Mesenchymal stem cell (in vitro differentiated cells and primary cell): ENCODE data around the gene PIP4K2A.

Experiments used
- DNase-seq: peaks from one replicate; pipeline ENCODE4 v3.0.0-alpha.2; 2013
- H2AFZ ChIP-seq: one replicate; pipeline ENCODE4 v1.6.1; 2013; ENCODE audit warnings: low read depth, mild to moderate bottlenecking, control low read depth, inconsistent platforms, low read length, moderate library complexity
- H2AK5ac ChIP-seq: 2 replicates; pipeline ENCODE4 v1.6.1; 2013; ENCODE audit warnings: low read length, moderate library complexity, mild to moderate bottlenecking, inconsistent platforms; ENCODE audit not compliant: severe bottlenecking
- H2BK120ac ChIP-seq: one replicate; pipeline ENCODE4 v1.6.1; 2013; ENCODE audit warnings: low read depth, mild to moderate bottlenecking, inconsistent platforms, low read length, moderate library complexity
- H2BK12ac ChIP-seq, 2 experiments: one replicate each; pipeline ENCODE4 v1.6.1; 2013; ENCODE audit warnings: inconsistent platforms in 2 of 2, low read length in 2 of 2, mild to moderate bottlenecking in 2 of 2, moderate library complexity in 2 of 2, control low read depth in 1 of 2
- H2BK15ac ChIP-seq: one replicate; pipeline ENCODE4 v1.6.1; 2013; ENCODE audit warnings: mild to moderate bottlenecking, low read depth, inconsistent platforms; ENCODE audit not compliant: poor library complexity, severe bottlenecking
- H2BK5ac ChIP-seq: 2 replicates; pipeline ENCODE4 v1.6.1; 2013; ENCODE audit warnings: low read depth, mild to moderate bottlenecking, low read length, control low read depth, inconsistent platforms; ENCODE audit not compliant: poor library complexity, severe bottlenecking
- H3K14ac ChIP-seq, 2 experiments: one replicate each; pipeline ENCODE4 v1.6.1; 2013; ENCODE audit warnings: inconsistent platforms in 2 of 2, low read length in 2 of 2, control low read depth in 1 of 2, mild to moderate bottlenecking in 1 of 2, moderate library complexity in 1 of 2
- H3K18ac ChIP-seq, 2 experiments: one replicate each; pipeline ENCODE4 v1.6.1; 2013; ENCODE audit warnings: inconsistent platforms in 2 of 2, low read length in 2 of 2, control low read depth in 1 of 2, low read depth in 1 of 2, mild to moderate bottlenecking in 1 of 2
- H3K23ac ChIP-seq, 2 experiments: one replicate each; pipeline ENCODE4 v1.6.1; 2013; ENCODE audit warnings: inconsistent platforms in 2 of 2, low read length in 2 of 2, mild to moderate bottlenecking in 2 of 2, moderate library complexity in 2 of 2, control low read depth in 1 of 2
- H3K27ac ChIP-seq: 2 replicates; pipeline ENCODE4 v1.5.1; 2013; ENCODE audit warnings: mild to moderate bottlenecking, moderate library complexity, low read length, control low read depth, inconsistent platforms; ENCODE audit not compliant: poor library complexity, severe bottlenecking
- H3K27me3 ChIP-seq, 2 experiments: 2 replicates each; pipeline versions ENCODE4 v1.6.1 to v1.7.0; 2013; ENCODE audit warnings: low read length in 2 of 2, mild to moderate bottlenecking in 2 of 2, moderate library complexity in 2 of 2, control low read depth in 1 of 2, inconsistent platforms in 1 of 2; ENCODE audit not compliant: control insufficient read depth in 1 of 2, insufficient read depth in 1 of 2
- H3K36me3 ChIP-seq, 2 experiments: 2 replicates each; pipeline versions ENCODE4 v1.6.1 to v1.7.0; 2013; ENCODE audit warnings: low read length in 2 of 2, control low read depth in 1 of 2, inconsistent platforms in 1 of 2, low read depth in 1 of 2, mild to moderate bottlenecking in 1 of 2; ENCODE audit not compliant: insufficient read depth in 2 of 2, control insufficient read depth in 1 of 2
- H3K4ac ChIP-seq, 2 experiments: one replicate each; pipeline ENCODE4 v1.6.1; 2013; ENCODE audit warnings: inconsistent platforms in 2 of 2, low read length in 2 of 2, mild to moderate bottlenecking in 2 of 2, moderate library complexity in 2 of 2, control low read depth in 1 of 2, low read depth in 1 of 2
- H3K4me1 ChIP-seq: 2 replicates; pipeline ENCODE4 v1.6.1; 2013; ENCODE audit warnings: low read depth, low read length, control low read depth; ENCODE audit not compliant: control insufficient read depth, insufficient read depth
- H3K4me2 ChIP-seq: 2 replicates; pipeline ENCODE4 v1.6.1; 2013; ENCODE audit warnings: low read length, mild to moderate bottlenecking, inconsistent platforms; ENCODE audit not compliant: poor library complexity, severe bottlenecking
- H3K4me3 ChIP-seq, 2 experiments: 2 replicates each; pipeline versions ENCODE4 v1.5.1 to v1.7.0; 2013; ENCODE audit warnings: low read length in 2 of 2, mild to moderate bottlenecking in 2 of 2, control low read depth in 1 of 2, low read depth in 1 of 2; ENCODE audit not compliant: insufficient read depth in 1 of 2
- H3K79me1 ChIP-seq: replicated peaks from 2 replicates; pipeline ENCODE4 v1.6.1; 2013; ENCODE audit warnings: mild to moderate bottlenecking, control low read depth, low read length, inconsistent platforms; ENCODE audit not compliant: poor library complexity, severe bottlenecking
- H3K9ac ChIP-seq: 2 replicates; pipeline ENCODE4 v1.7.0; 2013; ENCODE audit warnings: mild to moderate bottlenecking, low read length, moderate library complexity
- H3K9me3 ChIP-seq: 2 replicates; pipeline ENCODE4 v1.7.0; 2013; ENCODE audit warnings: mild to moderate bottlenecking, low read length; ENCODE audit not compliant: control insufficient read depth
- H4K8ac ChIP-seq: one replicate; pipeline ENCODE4 v1.6.1; 2013; ENCODE audit warnings: inconsistent platforms, mild to moderate bottlenecking, low read length, moderate library complexity
- H4K91ac ChIP-seq: one replicate; pipeline ENCODE4 v1.6.1; 2013; ENCODE audit warnings: mild to moderate bottlenecking, low read length, inconsistent platforms
- WGBS: methylation state at CpG from one replicate; pipeline ENCODE4 v1.1.7; 2013; ENCODE audit warnings: mixed read lengths; 5-methylcytosine and 5-hydroxymethylcytosine counted together

The PIP4K2A gene

DNA sequence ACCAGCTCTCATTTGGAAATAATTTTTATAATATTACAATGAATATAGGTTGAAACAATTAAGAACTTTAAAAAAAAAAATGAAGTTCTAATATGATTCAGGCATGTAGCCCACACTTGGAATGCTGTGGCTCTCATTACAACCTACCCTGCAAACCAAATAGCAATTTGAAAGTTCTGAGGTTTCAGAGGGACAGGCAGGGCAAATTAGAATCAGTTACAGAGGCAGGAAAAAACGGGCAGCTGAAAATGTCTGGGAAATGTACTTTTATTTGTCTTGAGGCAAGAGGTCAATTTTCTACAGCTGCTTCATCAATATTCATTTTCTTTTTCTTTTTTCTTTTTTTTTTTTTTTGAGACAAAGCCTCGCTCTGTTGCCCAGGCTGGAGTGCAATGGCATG is 95.3 kb downstream of the PIP4K2A start:
- no peak overlapping the region for H2BK5ac ChIP-seq
- no peak overlapping the region for H4K8ac ChIP-seq
- H2BK120ac ChIP-seq, result no peak overlapping the region
- no peak overlapping the region for H3K23ac ChIP-seq
- DNase-seq, result no peak
- no peak overlapping the region for H3K14ac ChIP-seq
- no peaks in the 10 kb centered on the region for H3K9me3 ChIP-seq
- peaks cover 12% of the 10 kb centered on the region for H3K79me1 ChIP-seq
- H3K4me1 ChIP-seq, result peaks cover 27% of the 10 kb centered on the region
- no peak overlapping the region for H3K4me3 ChIP-seq
- no peak overlapping the region for H2BK15ac ChIP-seq
- H4K91ac ChIP-seq, result no peak overlapping the region
- no peak overlapping the region for H2AK5ac ChIP-seq
- no peak overlapping the region for H3K4ac ChIP-seq
- no peak overlapping the region for H2BK12ac ChIP-seq
- peak overlapping the region; percentile 68 for H3K9ac ChIP-seq
- peaks cover 0 to 5% of the 10 kb centered on the region in 2 experiments for H3K36me3 ChIP-seq
- H3K4me2 ChIP-seq, result no peak overlapping the region
- WGBS, result 100% methylated on average over 1 of the region's 2 CpGs
- no peak overlapping the region for H3K18ac ChIP-seq
- no peaks in the 10 kb centered on the region for H3K27me3 ChIP-seq
- H3K27ac ChIP-seq, result peak overlapping the region; percentile 48
- H2AFZ ChIP-seq, result no peak overlapping the region

DNA sequence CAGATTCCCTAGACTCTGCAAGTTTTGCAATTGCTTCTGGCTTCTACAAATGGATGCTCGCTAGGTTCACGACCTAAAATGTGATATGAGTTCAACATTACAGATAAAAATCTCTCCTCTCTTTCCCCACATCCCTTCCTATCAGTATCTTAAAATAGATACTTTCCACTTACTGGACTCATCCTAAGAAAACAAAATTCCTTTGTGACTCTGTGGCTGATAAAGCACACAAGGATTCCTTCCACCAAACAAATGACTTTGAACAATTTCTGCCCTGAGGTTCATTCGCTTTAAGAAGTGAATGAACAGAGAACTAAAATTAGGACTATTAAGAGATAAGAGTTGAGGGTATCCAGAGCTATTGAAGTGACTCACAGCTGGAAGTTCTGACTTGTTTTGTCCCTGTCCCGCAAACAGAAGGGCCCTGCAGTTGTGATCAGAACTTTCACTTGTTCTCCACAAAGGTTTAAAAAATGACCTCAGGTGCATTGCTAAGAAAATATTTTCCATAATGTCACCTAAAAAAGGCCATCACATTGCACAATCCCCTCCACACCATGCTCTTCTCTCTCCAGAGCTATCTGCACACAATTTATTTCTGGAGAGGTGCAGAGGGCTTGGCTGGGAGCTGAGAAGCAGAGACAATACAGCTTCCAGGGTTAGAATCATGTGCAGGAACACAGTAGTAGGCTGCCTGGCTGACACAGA is 96.1 kb downstream of the PIP4K2A start:
- peak overlapping the region; percentile 6 to 94 for H2BK12ac ChIP-seq
- H2AK5ac ChIP-seq, result peak overlapping the region; percentile 71
- H2BK15ac ChIP-seq, result no peak overlapping the region
- H3K27ac ChIP-seq, result peak overlapping the region; percentile 39
- peak overlapping the region; percentile 61 to 77 for H3K18ac ChIP-seq
- peak; percentile 83 for DNase-seq
- H4K91ac ChIP-seq, result no peak overlapping the region
- peak overlapping the region in 1 of 2 experiments; percentile 16 for H3K4me3 ChIP-seq
- peak overlapping the region; percentile 24 to 59 for H3K4ac ChIP-seq
- no peak overlapping the region for H2AFZ ChIP-seq
- peak overlapping the region; percentile 68 for H3K9ac ChIP-seq
- no peaks in the 10 kb centered on the region for H3K9me3 ChIP-seq
- peaks cover 22% of the 10 kb centered on the region for H3K4me1 ChIP-seq
- H2BK120ac ChIP-seq, result no peak overlapping the region
- H4K8ac ChIP-seq, result no peak overlapping the region
- no peak overlapping the region for H2BK5ac ChIP-seq
- peaks cover 0 to 5% of the 10 kb centered on the region in 2 experiments for H3K36me3 ChIP-seq
- 21% methylated on average over 4 of the region's 4 CpGs for WGBS
- H3K23ac ChIP-seq, result no peak overlapping the region
- no peak overlapping the region for H3K14ac ChIP-seq
- no peak overlapping the region for H3K4me2 ChIP-seq
- H3K27me3 ChIP-seq, result no peaks in the 10 kb centered on the region
- H3K79me1 ChIP-seq, result peaks cover 17% of the 10 kb centered on the region

DNA sequence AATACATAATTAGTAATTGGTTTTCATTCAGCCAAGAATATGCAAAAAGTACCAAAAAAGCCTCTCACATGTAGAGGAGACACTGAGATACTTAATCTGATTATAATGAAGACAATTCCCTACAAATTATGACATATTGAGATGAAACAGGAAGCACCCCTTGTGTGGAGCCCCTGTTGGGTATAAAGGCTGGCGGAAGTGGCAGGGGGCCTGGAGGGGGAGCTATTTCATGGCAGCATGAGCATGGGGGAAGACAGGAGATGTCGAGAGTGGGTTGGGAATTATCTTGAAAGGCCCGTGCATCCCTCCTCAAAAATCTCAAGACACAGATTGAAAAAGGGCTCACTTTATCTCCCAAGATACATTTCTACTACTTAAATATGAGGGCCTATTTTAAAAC is 96.9 kb downstream of the PIP4K2A start:
- peak overlapping the region; percentile 4 for H4K8ac ChIP-seq
- no peak overlapping the region for H3K4me3 ChIP-seq
- WGBS, result 68% methylated on average over 3 of the region's 3 CpGs
- no peaks in the 10 kb centered on the region for H3K9me3 ChIP-seq
- H3K18ac ChIP-seq, result peak overlapping the region in 1 of 2 experiments; percentile 60
- peak; percentile 29 for DNase-seq
- H3K4me2 ChIP-seq, result no peak overlapping the region
- no peak overlapping the region for H3K9ac ChIP-seq
- H2BK120ac ChIP-seq, result peak overlapping the region; percentile 58
- no peak overlapping the region for H2AFZ ChIP-seq
- H2BK5ac ChIP-seq, result no peak overlapping the region
- H3K79me1 ChIP-seq, result peaks cover 24% of the 10 kb centered on the region
- H3K4me1 ChIP-seq, result peaks cover 22% of the 10 kb centered on the region
- H3K36me3 ChIP-seq, result peaks cover 6 to 12% of the 10 kb centered on the region in 2 experiments
- no peak overlapping the region for H3K27ac ChIP-seq
- H3K14ac ChIP-seq, result no peak overlapping the region
- H3K4ac ChIP-seq, result no peak overlapping the region
- peak overlapping the region; percentile 23 for H2BK15ac ChIP-seq
- peak overlapping the region in 1 of 2 experiments; percentile 50 for H2BK12ac ChIP-seq
- H3K23ac ChIP-seq, result no peak overlapping the region
- peak overlapping the region; percentile 34 for H4K91ac ChIP-seq
- no peaks in the 10 kb centered on the region for H3K27me3 ChIP-seq
- H2AK5ac ChIP-seq, result no peak overlapping the region

- Histone ChIP-seq H3K27me3 (no peaks in the 10 kb centered on the region), H3K18ac (no peak overlapping the region), H3K27ac (no peak overlapping the region), H2BK15ac (no peak overlapping the region), H3K79me1 (peaks cover 27% of the 10 kb centered on the region), H3K4me2 (no peak overlapping the region), H3K9me3 (no peaks in the 10 kb centered on the region), H2AFZ (no peak overlapping the region), H3K4me3 (no peak overlapping the region), H3K23ac (no peak overlapping the region), H4K8ac (no peak overlapping the region), H2AK5ac (no peak overlapping the region), H3K36me3 (peaks cover 7 to 12% of the 10 kb centered on the region in 2 experiments), H2BK5ac (no peak overlapping the region), H3K14ac (no peak overlapping the region), H2BK120ac (no peak overlapping the region), H3K4me1 (peaks cover 18% of the 10 kb centered on the region), H4K91ac (no peak overlapping the region), H3K4ac (peak overlapping the region in 1 of 2 experiments; percentile 81), H2BK12ac (no peak overlapping the region), H3K9ac (peak overlapping the region; percentile 7)
- no peak for DNase-seq
- WGBS, result 84% methylated on average over 3 of the region's 3 CpGs
Measured at GRCh38 chr10:22617051-22617450, 97.3 kb downstream of the PIP4K2A start.
